ENCODE measurements around the gene PARN.

DNA sequence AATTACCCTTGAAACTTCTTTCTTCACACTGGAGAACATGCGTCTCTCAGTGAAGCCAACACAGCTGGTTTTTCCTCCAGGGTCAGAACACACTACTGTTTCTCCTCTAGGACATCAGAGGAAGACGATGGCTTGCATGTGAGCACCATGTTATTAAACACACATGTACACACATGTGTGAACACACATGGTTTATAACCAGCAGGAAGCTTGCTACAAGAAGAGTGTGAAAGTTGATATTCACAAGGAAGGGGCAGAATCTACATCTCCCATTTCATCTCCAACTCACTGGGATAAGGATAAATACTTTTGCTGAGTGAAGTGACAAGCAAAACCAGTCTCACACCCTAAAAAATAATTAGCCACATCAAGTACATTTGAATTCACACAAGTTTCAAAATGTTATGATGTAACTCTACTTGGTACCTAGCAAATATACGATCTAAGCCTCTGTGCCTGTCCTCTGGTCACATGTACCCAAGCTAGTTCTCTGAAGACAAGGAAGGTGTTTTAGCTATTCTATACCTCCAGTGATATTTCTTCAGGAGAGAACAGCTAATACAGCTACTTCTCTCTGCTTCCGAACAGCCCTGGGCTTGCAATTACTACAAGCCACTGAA, 127.7 kb downstream of the PARN start:
- TF ChIP-seq, protein P1, sequence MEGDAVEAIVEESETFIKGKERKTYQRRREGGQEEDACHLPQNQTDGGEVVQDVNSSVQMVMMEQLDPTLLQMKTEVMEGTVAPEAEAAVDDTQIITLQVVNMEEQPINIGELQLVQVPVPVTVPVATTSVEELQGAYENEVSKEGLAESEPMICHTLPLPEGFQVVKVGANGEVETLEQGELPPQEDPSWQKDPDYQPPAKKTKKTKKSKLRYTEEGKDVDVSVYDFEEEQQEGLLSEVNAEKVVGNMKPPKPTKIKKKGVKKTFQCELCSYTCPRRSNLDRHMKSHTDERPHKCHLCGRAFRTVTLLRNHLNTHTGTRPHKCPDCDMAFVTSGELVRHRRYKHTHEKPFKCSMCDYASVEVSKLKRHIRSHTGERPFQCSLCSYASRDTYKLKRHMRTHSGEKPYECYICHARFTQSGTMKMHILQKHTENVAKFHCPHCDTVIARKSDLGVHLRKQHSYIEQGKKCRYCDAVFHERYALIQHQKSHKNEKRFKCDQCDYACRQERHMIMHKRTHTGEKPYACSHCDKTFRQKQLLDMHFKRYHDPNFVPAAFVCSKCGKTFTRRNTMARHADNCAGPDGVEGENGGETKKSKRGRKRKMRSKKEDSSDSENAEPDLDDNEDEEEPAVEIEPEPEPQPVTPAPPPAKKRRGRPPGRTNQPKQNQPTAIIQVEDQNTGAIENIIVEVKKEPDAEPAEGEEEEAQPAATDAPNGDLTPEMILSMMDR (IDR thresholded peaks at IDR 0.05): no peak
- no peak for TF ChIP-seq TCF7L2 (IDR thresholded peaks at IDR 0.05; ENCODE audit: low read depth, low read length)
- no peak for TF ChIP-seq POLR2AphosphoS5 (IDR thresholded peaks at IDR 0.05; ENCODE audit: low read depth, low read length)
- no peak for TF ChIP-seq SIN3A (IDR thresholded peaks at IDR 0.05; ENCODE audit: borderline replicate concordance, insufficient read depth, low read depth, low read length)
